Posterior cingulate gyrus (tissue), 11 donors: ENCODE results near the gene OR6C6.
"Not testable (repeated sequence)": the region's sequence is repeated elsewhere in the genome, so short reads cannot be mapped to it uniquely, and the experiment has no call there.

ENCODE experiments used
- DNase-seq, 10 donors: peaks; one replicate each; pipeline versions ENCODE4 v3.0.0 to v3.0.0-alpha.2; 2020 to 2021; ENCODE audit warnings: mixed read lengths in 3 of 10
- intact Hi-C: fragments of 100-400 bp; cut with DNase I; formaldehyde crosslinking; loops from one replicate; pipeline ENCODE4 v1.15.1; 2023

The OR6C6 gene

GRCh38 chr12:55296469-55296868, at the start of gene OR6C6:
Gene OR6C6 (minus strand): TSS chr12:55296569. CDS start chr12:55295232, 1,337 bp downstream.
- DNase-seq: no peak
- intact Hi-C loops: no loop called here

GRCh38 chr12:55336002-55336401, 39.6 kb upstream of the OR6C6 start:
- intact Hi-C loops: no loop called here

DNA sequence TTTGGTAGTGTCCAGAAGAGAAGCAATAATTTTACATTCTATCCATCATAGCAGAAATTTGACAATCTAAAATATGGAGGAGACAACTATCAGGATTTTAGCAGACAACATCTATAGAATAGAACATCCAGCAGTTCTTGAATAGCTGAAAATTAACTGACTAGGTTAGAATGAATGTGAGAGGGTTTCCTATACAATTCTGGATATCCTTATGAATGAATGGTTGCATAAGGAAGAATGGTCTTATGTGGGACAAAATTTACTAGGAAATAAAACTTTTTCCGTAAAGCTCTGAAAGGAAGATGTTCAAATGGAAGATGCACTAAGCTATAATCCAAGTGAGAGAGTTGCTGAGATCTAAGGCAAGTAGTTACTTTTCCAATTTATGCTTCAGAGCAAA, 34.1 kb upstream of the OR6C6 start, which contains the start of gene OR6C3:
Gene OR6C3, plus strand, starts transcription at position 301 of the 400 bp plus-strand sequence. CDS start 955 bp downstream, outside the sequence.
- intact Hi-C loops: no loop called here
- DNase-seq: no peak

More at GRCh38 chr12:55336002-55336401, 39.6 kb upstream of the OR6C6 start:
- peak in 1 of 10 donors; percentile 57 for DNase-seq

GRCh38 chr12:55325801-55326200, 29.4 kb upstream of the OR6C6 start:
- intact Hi-C loops: not testable (repeated sequence)
- DNase-seq: peak in 1 of 10 donors; percentile 70

DNA sequence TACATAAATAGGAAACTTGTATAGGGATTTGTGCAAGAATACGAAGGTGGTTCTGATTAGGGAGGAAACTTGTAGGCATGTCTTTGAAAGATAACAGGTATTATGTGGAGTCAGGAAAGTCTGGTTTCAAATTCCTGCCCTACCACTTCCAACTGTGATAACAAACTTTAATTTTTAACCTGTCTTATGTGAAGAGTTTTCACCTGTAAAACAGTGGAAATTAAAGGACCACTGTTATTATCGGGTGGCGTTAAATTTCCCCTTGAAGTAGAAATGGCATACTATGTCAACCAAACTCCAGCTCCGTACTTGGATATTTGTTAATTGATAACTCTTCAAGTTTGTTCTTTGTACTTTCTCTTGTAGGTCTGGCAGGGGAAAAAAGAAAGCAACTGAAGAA, 23.8 kb upstream of the OR6C6 start:
- no peak for DNase-seq
- intact Hi-C loops: no loop called here

- intact Hi-C loops: no loop called here
- DNase-seq: no peak
Measured at GRCh38 chr12:55314043-55314442, 17.7 kb upstream of the OR6C6 start, which contains the start of gene OR6C1. Gene OR6C1 (plus strand): TSS chr12:55314343. CDS start chr12:55320600, 6,257 bp downstream.

- intact Hi-C loops: no loop called here
- no peak for DNase-seq
Measured at GRCh38 chr12:55289999-55290398, 6.4 kb downstream of the OR6C6 start.

- DNase-seq: no peak
- intact Hi-C loops: no loop called here
Measured at GRCh38 chr12:55280991-55281390, 15.4 kb downstream of the OR6C6 start.

DNA sequence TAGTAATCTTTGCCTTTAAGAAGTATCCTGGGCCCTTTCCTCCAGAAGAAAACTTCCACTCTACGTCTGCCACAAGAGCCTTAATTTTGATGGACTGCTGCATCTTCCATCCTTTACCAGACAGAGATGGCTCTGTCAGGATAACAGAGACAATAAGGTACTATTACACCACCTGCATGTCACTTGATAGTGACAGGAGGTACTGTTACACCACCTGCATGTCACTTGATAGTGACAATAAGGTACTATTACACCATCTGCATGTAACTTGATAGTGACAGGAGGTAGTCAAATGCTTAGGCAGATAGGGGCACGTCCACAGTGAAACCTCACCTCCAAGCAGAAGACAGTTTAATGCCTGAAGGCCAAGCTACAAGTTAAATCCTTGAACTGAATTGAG, 38.1 kb downstream of the OR6C6 start:
- no peak for DNase-seq
- intact Hi-C loops: no loop called here

GRCh38 chr12:55256831-55257230, 39.5 kb downstream of the OR6C6 start:
- intact Hi-C loops: no loop called here
- no peak for DNase-seq

DNA sequence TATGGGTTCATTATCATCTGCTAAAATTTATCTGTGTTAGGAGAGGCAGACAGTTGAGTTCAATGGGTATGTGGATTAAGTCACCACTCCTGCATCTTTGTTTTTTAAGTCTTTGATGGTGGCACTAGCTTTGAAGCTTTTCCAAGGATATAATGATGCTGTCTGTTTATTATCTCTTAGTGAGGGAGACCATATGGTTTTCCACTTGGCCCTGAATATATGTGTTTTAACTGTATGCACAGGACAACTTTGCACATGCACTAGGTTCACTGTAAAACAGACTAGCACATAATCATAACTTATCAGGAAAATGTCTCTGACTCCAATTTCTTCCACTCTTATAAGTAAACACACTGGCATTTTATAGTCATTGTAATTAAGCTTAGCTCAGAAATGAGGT, 43.1 kb downstream of the OR6C6 start:
- no peak for DNase-seq
- intact Hi-C loops: no loop called here

GRCh38 chr12:55250944-55251343, 45.4 kb downstream of the OR6C6 start:
- DNase-seq: no peak

DNA sequence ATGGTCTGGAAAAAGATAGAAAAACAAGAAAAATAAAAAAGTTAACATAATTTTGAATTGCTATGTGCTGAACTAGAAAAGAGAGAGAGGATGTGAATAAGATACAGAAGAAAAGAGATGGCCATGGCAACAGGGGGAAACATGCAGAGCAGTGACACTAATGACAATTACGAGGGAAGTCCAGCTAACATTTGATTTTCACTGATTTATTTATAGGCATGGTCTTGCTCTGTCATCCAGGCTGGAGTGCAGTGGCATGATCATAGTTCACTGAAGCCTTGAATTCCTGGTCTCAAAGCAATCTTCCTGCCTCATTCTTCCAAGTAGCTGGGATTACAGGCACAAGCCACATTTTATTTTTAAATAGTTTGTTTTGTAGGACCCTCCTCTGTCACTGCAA, 50.2 kb downstream of the OR6C6 start:
- intact Hi-C loops: no loop called here
- no peak for DNase-seq

More at GRCh38 chr12:55250944-55251343, 45.4 kb downstream of the OR6C6 start:
- intact Hi-C loops: no loop called here

- no peak for DNase-seq
- intact Hi-C loops: no loop called here
Measured at GRCh38 chr12:55244309-55244708, 52.1 kb downstream of the OR6C6 start, which contains the start of gene OR6C74. Gene OR6C74 (plus strand): TSS chr12:55244609. CDS start chr12:55247288, 2,679 bp downstream.
